ENCODE measurements around the gene GSG1L. TPM values are rescaled to one million over a fixed set of nuclear protein-coding genes. Genes with fewer than 3 reads are reported as not detected.

The GSG1L gene
- total and polyA plus RNA-seq, 9 of the 15 experiments (the other 6 are each of a cell fraction or from before 2014, with no cell fraction given) = not detected

GRCh38 chr16:27781195-27781524, 282.4 kb downstream of the GSG1L start (continued):
- TF ChIP-seq ZFP91 (CRISPR knock-in tag; IDR thresholded peaks at IDR 0.05) (no peak), CBX8 (IDR thresholded peaks at IDR 0.05; ENCODE audit: borderline replicate concordance, extremely low read depth, low read depth, low read length, poor library complexity, severe bottlenecking) (no peak)

GRCh38 chr16:27780468-27781194, 282.9 kb downstream of the GSG1L start:
- H3K4me1 ChIP-seq (replicated peaks in 1 of 2; ENCODE audit: control insufficient read depth in 2 of 2, insufficient read depth in 2 of 2, low read length in 2 of 2) = peaks cover 0 to 13% of the 10 kb centered on the region in 2 experiments; a peak in 2 of 5 replicates
- ATAC-seq = no peak
- POLR2A ChIA-PET = interaction anchor here (0.7 to 1.2 kb wide), 2 partner anchors 9 kb away, joined by 3 to 4 read pairs; no protein-coding TSS in a partner anchor
- H3K36me3 ChIP-seq (ENCODE audit: control insufficient read depth, insufficient read depth, low read length) = no peaks in the 10 kb centered on the region
- WGBS (ENCODE audit: insufficient coverage, low coverage, missing lambda C conversion rate) = 17% methylated on average over 8 of the region's 8 CpGs
- no TSS peak for BruUV-seq (replicated peaks)
- H3K27me3 ChIP-seq (ENCODE audit: control insufficient read depth in 2 of 2, insufficient read depth in 2 of 2, low read length in 2 of 2) = peaks cover 9 to 58% of the 10 kb centered on the region in 2 experiments; a peak in 4 of 5 replicates
- no peak overlapping the region for H2AFZ ChIP-seq (ENCODE audit: low read depth, low read length)
- no peak overlapping the region for H3K4me3 ChIP-seq
- FAIRE-seq = no peak
- no peak overlapping the region for H3K4me2 ChIP-seq (ENCODE audit: insufficient read depth, low read length)
- no peaks in the 10 kb centered on the region for H3K9me1 ChIP-seq (ENCODE audit: control insufficient read depth, insufficient read depth, low read length)
- no peaks in the 10 kb centered on the region for H3K9me3 ChIP-seq (replicated peaks; ENCODE audit: control insufficient read depth, insufficient read depth, low read depth, low read length)
- H3K9ac ChIP-seq (ENCODE audit: insufficient read depth in 1 of 2, low read depth in 2 of 2, low read length in 2 of 2) = no peak overlapping the region; a peak in 1 of 4 replicates
- no peak for DNase-seq (ENCODE audit: extremely low read depth in 1 of 4, low spot score in 3 of 4)
- peaks cover 2% of the 10 kb centered on the region for H4K20me1 ChIP-seq (replicated peaks; ENCODE audit: control insufficient read depth, insufficient read depth, low read length)
- TF ChIP-seq TCF7 (IDR thresholded peaks at IDR 0.05; ENCODE audit: borderline replicate concordance) (no peak), RBM22 (IDR thresholded peaks at IDR 0.05; ENCODE audit: low read depth, low read length, poor library complexity, severe bottlenecking) (no peak), CREB5 (CRISPR knock-in tag; IDR thresholded peaks at IDR 0.05) (no peak), HSF4 (CRISPR knock-in tag; IDR thresholded peaks at IDR 0.05; ENCODE audit: borderline replicate concordance) (no peak), FOXP1 (CRISPR knock-in tag; IDR thresholded peaks at IDR 0.05) (no peak), FOXM1 (IDR thresholded peaks at IDR 0.05; ENCODE audit: low read depth) (no peak), FOXM1 (CRISPR knock-in tag; IDR thresholded peaks at IDR 0.05; ENCODE audit: low read depth) (no peak), SMARCC2 (IDR thresholded peaks at IDR 0.05; ENCODE audit: low read depth) (no peak), ZFP36 (IDR thresholded peaks at IDR 0.05; ENCODE audit: low read depth, low read length, partially characterized antibody) (peak; percentile 77), RBM25 (IDR thresholded peaks at IDR 0.05; ENCODE audit: low read depth, low read length, severe bottlenecking) (peak; percentile 41)
- in situ Hi-C loops (cut with MboI) = no loop called here
- intact Hi-C loops (cut with micrococcal nuclease) = loop anchor here (1.0 to 2.0 kb wide), 2 partner anchors 86 to 290 kb away; no protein-coding TSS in a partner anchor
- H3K79me2 ChIP-seq (ENCODE audit: control insufficient read depth, insufficient read depth, low read length) = no peaks in the 10 kb centered on the region
- CTCF ChIA-PET (ENCODE audit: low intra/inter-chr PET ratio) = no interaction called here
- no peak overlapping the region for H3K27ac ChIP-seq (ENCODE audit: extremely low read depth, low read depth, low read length)

All from K562 (cell line).